HepG2 (cell line): Measurements from ENCODE around the gene WDR20. TPM values are rescaled to one million over a fixed set of nuclear protein-coding genes. Genes with fewer than 3 reads are reported as not detected.

Experiments
- ATAC-seq: fragments of 200-7000 bp; cut with Tn5 transposase; 3 replicates; pipeline ENCODE4 v1.9.1; 2020; ENCODE audit warnings: mild to moderate bottlenecking, moderate library complexity
- BruUV-seq: library from RNA; stranded (reverse); fragments of 400-500 nt; replicated peaks from 2 replicates; lab custom pipeline; 2021; lab: Mats Ljungman, UMichigan
- CTCF ChIA-PET: fragments of 300-600 bp; formaldehyde crosslinking; extraction: SDS; loops from one replicate; lab custom pipeline; 2021; ENCODE audit warnings: low total read pairs, inconsistent platforms, low intra/inter-chr PET ratio; lab: Yijun Ruan, JAX
- POLR2A ChIA-PET: fragments of 350-600 bp; sonication (Branson Sonifier 250); formaldehyde crosslinking; loops from one replicate; lab custom pipeline; 2020; ENCODE audit warnings: antibody characterized with exemption, inconsistent platforms; lab: Yijun Ruan, JAX
- DNase-seq: peaks from one replicate; pipeline ENCODE4 v3.0.0-alpha.2; 2015; ENCODE audit warnings: low spot score
- FAIRE-seq: peaks from 3 replicates; lab custom pipeline; 2011; peaks lifted over from hg19 to GRCh38; lab: Jason Lieb, UNC
- H2AFZ ChIP-seq: one replicate; pipeline ENCODE4 v1.6.1; 2011; ENCODE audit warnings: low read length, inconsistent platforms
- H3K27ac ChIP-seq: fragments of 300-600 bp; 3 replicates; pipeline ENCODE4 v1.8.0; 2011; ENCODE audit warnings: mixed run types, mild to moderate bottlenecking, mixed read lengths, low read length, inconsistent platforms; ENCODE audit not compliant: insufficient read depth; ENCODE audit errors: extremely low read length
- H3K27me3 ChIP-seq, 2 experiments: fragments of 200-600 bp in 1 of 2; 2 replicates in 1 of 2; 3 replicates in 1 of 2; pipeline versions ENCODE4 v1.6.0 to v1.8.0; 2011; ENCODE audit warnings: low read length in 2 of 2, mild to moderate bottlenecking in 2 of 2, moderate library complexity in 2 of 2, inconsistent platforms in 1 of 2; ENCODE audit not compliant: insufficient read depth in 2 of 2, control insufficient read depth in 1 of 2
- H3K36me3 ChIP-seq, 2 experiments: fragments of 200-600 bp in 1 of 2; replicated peaks in 1 of 2; 2 replicates in 1 of 2; 3 replicates in 1 of 2; pipeline versions ENCODE4 v1.5.1 to v1.8.0; 2011; ENCODE audit warnings: low read length in 2 of 2, inconsistent platforms in 1 of 2; ENCODE audit not compliant: insufficient read depth in 2 of 2, control insufficient read depth in 1 of 2
- H3K4me1 ChIP-seq: 2 replicates; pipeline ENCODE4 v1.5.1; 2012; ENCODE audit warnings: low read length, inconsistent platforms; ENCODE audit not compliant: insufficient read depth
- H3K4me2 ChIP-seq: 2 replicates; pipeline ENCODE4 v1.6.0; 2011; ENCODE audit warnings: low read depth, low read length, inconsistent platforms
- H3K4me3 ChIP-seq, 3 experiments: fragments of 200-600 bp in 1 of 3; sonication (generic), shearing (Covaris generic) in 1 of 3; replicated peaks in 1 of 3; 2 replicates each; pipeline ENCODE4 v1.5.1; 2011 to 2016; ENCODE audit warnings: low read length in 3 of 3, inconsistent platforms in 2 of 3, low read depth in 2 of 3, mild to moderate bottlenecking in 2 of 3, control low read depth in 1 of 3, mixed read lengths in 1 of 3; ENCODE audit not compliant: insufficient read depth in 1 of 3
- H3K79me2 ChIP-seq: one replicate; pipeline ENCODE4 v1.6.1; 2011; ENCODE audit warnings: low read length, inconsistent platforms; ENCODE audit not compliant: insufficient read depth
- H3K9ac ChIP-seq: 2 replicates; pipeline ENCODE4 v1.6.0; 2011; ENCODE audit warnings: mild to moderate bottlenecking, low read depth, low read length, inconsistent platforms; ENCODE audit not compliant: insufficient read depth
- H3K9me3 ChIP-seq: 2 replicates; pipeline ENCODE4 v1.5.1; 2012; ENCODE audit warnings: mild to moderate bottlenecking, low read length
- H4K20me1 ChIP-seq: 2 replicates; pipeline ENCODE4 v1.6.0; 2011; ENCODE audit warnings: inconsistent platforms, mild to moderate bottlenecking, low read length, moderate library complexity; ENCODE audit not compliant: insufficient read depth
- ARID2 ChIP-seq: sonication (generic); formaldehyde crosslinking; IDR thresholded peaks from 2 replicates; pipeline ENCODE4 v1.8.1; 2022; ENCODE audit warnings: mild to moderate bottlenecking, missing genetic modification reagents, borderline replicate concordance
- HIVEP1 ChIP-seq: sonication (generic); formaldehyde crosslinking; IDR thresholded peaks from 2 replicates; pipeline ENCODE4 v1.4.0; 2020; ENCODE audit warnings: mild to moderate bottlenecking, missing genetic modification reagents
- NR2F1 ChIP-seq, 2 experiments: fragments of 450-650 bp in 1 of 2; formaldehyde crosslinking in 1 of 2; IDR thresholded peaks; 2 replicates each; pipeline versions ENCODE4 v1.5.0 to v1.6.1; 2016 to 2020; ENCODE audit warnings: mild to moderate bottlenecking in 1 of 2, missing compliant biosample characterization in 1 of 2, missing genetic modification reagents in 1 of 2, moderate library complexity in 1 of 2
- ZNF382 ChIP-seq: sonication (generic); formaldehyde crosslinking; IDR thresholded peaks from 2 replicates; pipeline ENCODE4 v1.5.0; 2020; ENCODE audit warnings: missing genetic modification reagents, mild to moderate bottlenecking, borderline replicate concordance
- ZNF768 ChIP-seq: sonication (generic); formaldehyde crosslinking; IDR thresholded peaks from 2 replicates; pipeline ENCODE4 v1.4.0; 2020; ENCODE audit warnings: missing genetic modification reagents
- WGBS: methylation state at CpG from one replicate; pipeline ENCODE4 v1.1.6; 2017; ENCODE audit warnings: low lambda C conversion rate; 5-methylcytosine and 5-hydroxymethylcytosine counted together
- in situ Hi-C: cut with HindIII; loops from 2 replicates; pipeline ENCODE4 v1.10.0; 2017; ENCODE audit warnings: low pct_unique_long_range_greater_than_20kb; ENCODE audit not compliant: extremely low pct_ligation_motif_present
- intact Hi-C: fragments of 100-400 bp; cut with micrococcal nuclease; formaldehyde crosslinking; loops from one replicate; pipeline ENCODE4 v1.10.0; 2022; ENCODE audit not compliant: unreplicated experiment
- polyA plus RNA-seq, 8 experiments: library from polyadenylated mRNA; depleted of rRNA in 3 of 8; stranded (reverse) in 7 of 8; unstranded in 1 of 8; fragments of >200 nt; fragmentation: Illumina TruSeq in 4 of 8; extraction: Trizol in 4 of 8; gene quantifications; 2 replicates each; pipeline versions ENCODE4 v1.2.1 to v1.2.3, GENCODE V29; 2011 to 2016; ENCODE audit warnings: low read depth in 4 of 8, missing spikeins in 1 of 8, mixed read lengths in 1 of 8; ENCODE audit not compliant: insufficient read depth in 1 of 8
- total RNA-seq, 5 experiments: library from RNA; depleted of rRNA; stranded (reverse); fragments of >200 nt; fragmentation: Illumina TruSeq; extraction: Trizol; gene quantifications; 2 replicates each; pipeline ENCODE4 v1.2.3, GENCODE V29; 2016; ENCODE audit warnings: low read depth in 1 of 5
- TF ChIP-seq, protein P1 (sequence below): sonication (generic); formaldehyde crosslinking; IDR thresholded peaks from 2 replicates; pipeline ENCODE4 v1.8.0; 2022; ENCODE audit warnings: missing genetic modification reagents, mild to moderate bottlenecking, moderate library complexity, borderline replicate concordance
- TF ChIP-seq, protein P2 (sequence below): sonication (generic); formaldehyde crosslinking; IDR thresholded peaks from 2 replicates; pipeline ENCODE4 v1.4.0; 2020; ENCODE audit warnings: low read depth, mild to moderate bottlenecking, missing genetic modification reagents
- TF ChIP-seq, protein P3 (sequence below): sonication (generic); formaldehyde crosslinking; IDR thresholded peaks from 2 replicates; pipeline ENCODE4 v1.4.0; 2020; ENCODE audit warnings: mild to moderate bottlenecking, missing genetic modification reagents, borderline replicate concordance

WDR20 gene
- total and polyA plus RNA-seq, 2 of the 13 experiments (the other 11 are each of a cell fraction or from before 2014, with no cell fraction given), result 10.4 to 23.2 TPM

DNA sequence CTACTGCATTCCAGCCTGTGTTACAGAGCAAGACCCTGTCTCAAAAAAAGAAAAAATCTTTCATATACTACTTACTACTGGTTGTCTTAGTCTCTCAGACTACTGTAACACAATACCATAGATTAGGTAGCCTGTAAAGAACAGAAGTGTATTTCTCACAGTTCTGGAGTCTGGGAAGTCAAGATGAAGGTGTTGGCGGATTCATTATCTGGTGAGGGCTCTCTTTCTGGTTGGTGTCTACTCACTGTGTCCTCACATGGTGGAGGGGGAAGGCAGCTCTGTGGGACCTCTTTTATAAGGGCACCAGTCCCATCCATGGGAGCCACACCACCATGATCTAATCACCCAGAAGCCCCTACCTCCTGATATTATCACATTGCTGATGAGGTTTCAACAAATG, 14.4 kb downstream of the WDR20 start (continued):
- TF ChIP-seq, protein P1, sequence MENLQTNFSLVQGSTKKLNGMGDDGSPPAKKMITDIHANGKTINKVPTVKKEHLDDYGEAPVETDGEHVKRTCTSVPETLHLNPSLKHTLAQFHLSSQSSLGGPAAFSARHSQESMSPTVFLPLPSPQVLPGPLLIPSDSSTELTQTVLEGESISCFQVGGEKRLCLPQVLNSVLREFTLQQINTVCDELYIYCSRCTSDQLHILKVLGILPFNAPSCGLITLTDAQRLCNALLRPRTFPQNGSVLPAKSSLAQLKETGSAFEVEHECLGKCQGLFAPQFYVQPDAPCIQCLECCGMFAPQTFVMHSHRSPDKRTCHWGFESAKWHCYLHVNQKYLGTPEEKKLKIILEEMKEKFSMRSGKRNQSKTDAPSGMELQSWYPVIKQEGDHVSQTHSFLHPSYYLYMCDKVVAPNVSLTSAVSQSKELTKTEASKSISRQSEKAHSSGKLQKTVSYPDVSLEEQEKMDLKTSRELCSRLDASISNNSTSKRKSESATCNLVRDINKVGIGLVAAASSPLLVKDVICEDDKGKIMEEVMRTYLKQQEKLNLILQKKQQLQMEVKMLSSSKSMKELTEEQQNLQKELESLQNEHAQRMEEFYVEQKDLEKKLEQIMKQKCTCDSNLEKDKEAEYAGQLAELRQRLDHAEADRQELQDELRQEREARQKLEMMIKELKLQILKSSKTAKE (CRISPR knock-in tag), result no peak

DNA sequence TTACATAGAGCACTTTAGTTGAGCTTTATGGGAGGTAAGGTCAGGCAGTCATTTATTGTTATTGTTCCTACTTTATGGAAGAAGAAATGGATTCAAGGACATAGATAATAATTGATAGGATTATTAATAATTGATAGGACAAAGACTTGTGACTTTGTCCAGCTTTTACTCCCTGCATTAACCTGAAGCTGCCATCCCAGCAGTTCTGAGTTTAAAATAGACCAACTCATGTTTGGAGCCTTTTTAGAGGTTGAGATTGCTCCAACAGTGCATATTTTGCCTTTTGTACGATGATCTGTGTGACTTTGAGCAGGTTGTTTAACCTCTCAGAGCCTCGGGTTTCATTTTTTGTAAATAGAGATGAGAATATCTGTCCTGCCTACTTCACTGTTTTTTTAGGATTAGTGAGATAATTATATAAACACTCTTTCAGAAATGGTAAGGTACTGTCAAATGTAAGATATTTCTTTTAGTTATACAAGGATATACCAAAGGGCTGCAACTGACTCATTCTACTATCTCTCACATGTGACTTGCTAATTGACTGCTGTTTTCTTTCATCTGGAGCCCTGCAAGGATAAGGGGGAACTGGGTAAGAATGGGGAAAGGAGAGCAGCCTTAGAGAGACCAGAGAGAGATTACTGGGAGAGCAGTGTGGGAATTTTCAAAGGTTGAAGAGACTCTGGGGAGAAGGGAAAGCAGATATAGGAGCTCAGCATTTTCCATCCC, 15.3 kb downstream of the WDR20 start:
- peak; percentile 28; the same call in 1 of the 2 replicates for TF ChIP-seq ZNF768 (CRISPR knock-in tag)
- no peak for TF ChIP-seq ZNF382 (CRISPR knock-in tag)
- TF ChIP-seq, protein P2, sequence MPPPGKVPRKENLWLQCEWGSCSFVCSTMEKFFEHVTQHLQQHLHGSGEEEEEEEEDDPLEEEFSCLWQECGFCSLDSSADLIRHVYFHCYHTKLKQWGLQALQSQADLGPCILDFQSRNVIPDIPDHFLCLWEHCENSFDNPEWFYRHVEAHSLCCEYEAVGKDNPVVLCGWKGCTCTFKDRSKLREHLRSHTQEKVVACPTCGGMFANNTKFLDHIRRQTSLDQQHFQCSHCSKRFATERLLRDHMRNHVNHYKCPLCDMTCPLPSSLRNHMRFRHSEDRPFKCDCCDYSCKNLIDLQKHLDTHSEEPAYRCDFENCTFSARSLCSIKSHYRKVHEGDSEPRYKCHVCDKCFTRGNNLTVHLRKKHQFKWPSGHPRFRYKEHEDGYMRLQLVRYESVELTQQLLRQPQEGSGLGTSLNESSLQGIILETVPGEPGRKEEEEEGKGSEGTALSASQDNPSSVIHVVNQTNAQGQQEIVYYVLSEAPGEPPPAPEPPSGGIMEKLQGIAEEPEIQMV (CRISPR knock-in tag), result no peak
- no peak for TF ChIP-seq ARID2 (CRISPR knock-in tag)
- TF ChIP-seq, protein P3, sequence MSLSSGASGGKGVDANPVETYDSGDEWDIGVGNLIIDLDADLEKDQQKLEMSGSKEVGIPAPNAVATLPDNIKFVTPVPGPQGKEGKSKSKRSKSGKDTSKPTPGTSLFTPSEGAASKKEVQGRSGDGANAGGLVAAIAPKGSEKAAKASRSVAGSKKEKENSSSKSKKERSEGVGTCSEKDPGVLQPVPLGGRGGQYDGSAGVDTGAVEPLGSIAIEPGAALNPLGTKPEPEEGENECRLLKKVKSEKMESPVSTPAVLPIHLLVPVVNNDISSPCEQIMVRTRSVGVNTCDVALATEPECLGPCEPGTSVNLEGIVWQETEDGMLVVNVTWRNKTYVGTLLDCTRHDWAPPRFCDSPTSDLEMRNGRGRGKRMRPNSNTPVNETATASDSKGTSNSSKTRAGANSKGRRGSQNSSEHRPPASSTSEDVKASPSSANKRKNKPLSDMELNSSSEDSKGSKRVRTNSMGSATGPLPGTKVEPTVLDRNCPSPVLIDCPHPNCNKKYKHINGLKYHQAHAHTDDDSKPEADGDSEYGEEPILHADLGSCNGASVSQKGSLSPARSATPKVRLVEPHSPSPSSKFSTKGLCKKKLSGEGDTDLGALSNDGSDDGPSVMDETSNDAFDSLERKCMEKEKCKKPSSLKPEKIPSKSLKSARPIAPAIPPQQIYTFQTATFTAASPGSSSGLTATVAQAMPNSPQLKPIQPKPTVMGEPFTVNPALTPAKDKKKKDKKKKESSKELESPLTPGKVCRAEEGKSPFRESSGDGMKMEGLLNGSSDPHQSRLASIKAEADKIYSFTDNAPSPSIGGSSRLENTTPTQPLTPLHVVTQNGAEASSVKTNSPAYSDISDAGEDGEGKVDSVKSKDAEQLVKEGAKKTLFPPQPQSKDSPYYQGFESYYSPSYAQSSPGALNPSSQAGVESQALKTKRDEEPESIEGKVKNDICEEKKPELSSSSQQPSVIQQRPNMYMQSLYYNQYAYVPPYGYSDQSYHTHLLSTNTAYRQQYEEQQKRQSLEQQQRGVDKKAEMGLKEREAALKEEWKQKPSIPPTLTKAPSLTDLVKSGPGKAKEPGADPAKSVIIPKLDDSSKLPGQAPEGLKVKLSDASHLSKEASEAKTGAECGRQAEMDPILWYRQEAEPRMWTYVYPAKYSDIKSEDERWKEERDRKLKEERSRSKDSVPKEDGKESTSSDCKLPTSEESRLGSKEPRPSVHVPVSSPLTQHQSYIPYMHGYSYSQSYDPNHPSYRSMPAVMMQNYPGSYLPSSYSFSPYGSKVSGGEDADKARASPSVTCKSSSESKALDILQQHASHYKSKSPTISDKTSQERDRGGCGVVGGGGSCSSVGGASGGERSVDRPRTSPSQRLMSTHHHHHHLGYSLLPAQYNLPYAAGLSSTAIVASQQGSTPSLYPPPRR (CRISPR knock-in tag), result no peak
- TF ChIP-seq HIVEP1 (CRISPR knock-in tag), result no peak
- no peak for TF ChIP-seq NR2F1 (CRISPR knock-in tag; IDR thresholded peaks at IDR 0.05)
- TF ChIP-seq, all 625 proteins: peak for 1
- no peaks in the 10 kb centered on the region for H3K9me3 ChIP-seq
- H3K4me3 ChIP-seq, result no peak overlapping the region; a peak in 1 of 6 replicates
- H3K27ac ChIP-seq, result peak overlapping the region; percentile 45
- H2AFZ ChIP-seq, result no peak overlapping the region
- H4K20me1 ChIP-seq, result peaks cover 19% of the 10 kb centered on the region
- in situ Hi-C loops (no loop called here), intact Hi-C loops (no loop called here)
- FAIRE-seq (no peak), DNase-seq (peak; percentile 11), ATAC-seq (no peak; the same call in 2 of the 3 replicates)
- no TSS peak for BruUV-seq
- H3K4me2 ChIP-seq, result 0 out of 2 replicates have a peak overlapping the region, but pooled peaks have one; percentile 42
- H3K36me3 ChIP-seq, result peaks cover 3 to 13% of the 10 kb centered on the region in 2 experiments; a peak in 1 of 5 replicates
- POLR2A ChIA-PET, result no interaction called here
- H3K9ac ChIP-seq, result no peak overlapping the region
- peaks cover 49% of the 10 kb centered on the region for H3K4me1 ChIP-seq
- H3K79me2 ChIP-seq, result peaks cover 81% of the 10 kb centered on the region
- CTCF ChIA-PET, result no interaction called here
- no peaks in the 10 kb centered on the region for H3K27me3 ChIP-seq
- WGBS, result 13% methylated on average over 2 of the region's 2 CpGs
